IPS DF 4.7 (cell line): Measurements from ENCODE around the gene PPP1R3E.
"Not testable (repeated sequence)": the region's sequence is repeated elsewhere in the genome, so short reads cannot be mapped to it uniquely, and the experiment has no call there.

Experiments
- DNase-seq: peaks from one replicate; pipeline ENCODE4 v3.0.0-alpha.2; 2013; ENCODE audit warnings: low spot score; ENCODE audit errors: extremely low read depth

PPP1R3E gene

GRCh38 chr14:23297611-23298277 lies 4.9 kb downstream of the PPP1R3E start:
- no peak for DNase-seq

- no peak for DNase-seq
Observed at GRCh38 chr14:23297096-23297495, 5.6 kb downstream of the PPP1R3E start.

GRCh38 chr14:23296012-23296777 lies 6.5 kb downstream of the PPP1R3E start:
- DNase-seq: no peak

- no peak for DNase-seq
Observed at GRCh38 chr14:23294734-23295561, 7.7 kb downstream of the PPP1R3E start.

GRCh38 chr14:23286902-23287479 lies 15.7 kb downstream of the PPP1R3E start:
- DNase-seq: no peak

GRCh38 chr14:23286020-23286901 lies 16.4 kb downstream of the PPP1R3E start, which contains the start of gene HOMEZ:
Gene HOMEZ (minus strand): TSS chr14:23286132. CDS start chr14:23285952, 180 bp downstream.
- no peak for DNase-seq

- no peak for DNase-seq
Observed at GRCh38 chr14:23285530-23286019, 17.1 kb downstream of the PPP1R3E start.

- no peak for DNase-seq
Observed at GRCh38 chr14:23284654-23285529, 17.8 kb downstream of the PPP1R3E start.

GRCh38 chr14:23281247-23281646 lies 21.4 kb downstream of the PPP1R3E start:
- no peak for DNase-seq

GRCh38 chr14:23277928-23278327 lies 24.7 kb downstream of the PPP1R3E start:
- DNase-seq: not testable (repeated sequence)

GRCh38 chr14:23277189-23277588 lies 25.5 kb downstream of the PPP1R3E start:
- no peak for DNase-seq

GRCh38 chr14:23275412-23275811 lies 27.2 kb downstream of the PPP1R3E start:
- no peak for DNase-seq

- DNase-seq: no peak
Observed at GRCh38 chr14:23269193-23269592, 33.5 kb downstream of the PPP1R3E start.

- DNase-seq: not testable (repeated sequence)
Observed at GRCh38 chr14:23260849-23261248, 41.8 kb downstream of the PPP1R3E start.

GRCh38 chr14:23259426-23259825 lies 43.2 kb downstream of the PPP1R3E start:
- no peak for DNase-seq

- no peak for DNase-seq
Observed at GRCh38 chr14:23258256-23258655, 44.4 kb downstream of the PPP1R3E start.

GRCh38 chr14:23252420-23253333 lies 50.0 kb downstream of the PPP1R3E start:
- no peak for DNase-seq

GRCh38 chr14:23252006-23252405 lies 50.7 kb downstream of the PPP1R3E start:
- no peak for DNase-seq
